GM12892 (cell line): ENCODE measurements around the gene PTX4.
A peak's percentile ranks its signal among the peaks of the same experiment; 100 is the strongest.

Source experiments
- DNase-seq: peaks from one replicate; pipeline ENCODE4 v3.0.0; 2011; ENCODE audit not compliant: insufficient read length
- FAIRE-seq: peaks from 2 replicates; lab custom pipeline; 2011; peaks lifted over from hg19 to GRCh38; lab: Jason Lieb, UNC
- POLR2A ChIP-seq: IDR thresholded peaks from 2 replicates; pipeline ENCODE4 v1.6.1; 2011; ENCODE audit warnings: low read depth, low read length, control low read depth
- POLR2AphosphoS5 ChIP-seq: IDR thresholded peaks from 2 replicates; pipeline ENCODE4 v1.6.1; 2011; ENCODE audit warnings: low read depth, low read length, control low read depth
- TAF1 ChIP-seq: IDR thresholded peaks from 2 replicates; pipeline ENCODE4 v1.6.1; 2011; ENCODE audit warnings: low read depth, mild to moderate bottlenecking, control low read depth, low read length, borderline replicate concordance

Gene PTX4

DNA sequence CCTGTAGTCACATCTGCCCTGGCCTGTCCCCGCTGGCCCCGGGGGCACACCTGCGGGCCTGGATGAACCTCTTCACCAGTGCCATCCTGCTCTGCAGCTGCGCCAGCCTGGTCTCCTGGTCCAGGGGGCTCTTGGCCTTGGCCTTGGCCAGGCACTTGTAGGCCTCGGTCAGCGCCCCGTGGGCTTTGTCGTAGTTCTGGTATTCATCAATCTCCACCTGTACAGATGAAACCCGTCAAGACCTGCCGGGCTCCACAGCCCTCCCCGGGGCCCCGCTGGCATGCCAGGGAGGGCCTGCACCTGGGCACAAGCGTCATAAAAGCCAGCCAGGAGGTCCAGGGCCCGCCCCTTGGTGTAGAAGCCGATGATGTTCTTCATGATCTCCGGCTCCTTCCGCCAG, 31.1 kb upstream of the PTX4 start:
- DNase-seq = no peak
- no peak for FAIRE-seq
- TF ChIP-seq POLR2A = no peak
- TF ChIP-seq POLR2AphosphoS5 = no peak
- TF ChIP-seq TAF1 = no peak

DNA sequence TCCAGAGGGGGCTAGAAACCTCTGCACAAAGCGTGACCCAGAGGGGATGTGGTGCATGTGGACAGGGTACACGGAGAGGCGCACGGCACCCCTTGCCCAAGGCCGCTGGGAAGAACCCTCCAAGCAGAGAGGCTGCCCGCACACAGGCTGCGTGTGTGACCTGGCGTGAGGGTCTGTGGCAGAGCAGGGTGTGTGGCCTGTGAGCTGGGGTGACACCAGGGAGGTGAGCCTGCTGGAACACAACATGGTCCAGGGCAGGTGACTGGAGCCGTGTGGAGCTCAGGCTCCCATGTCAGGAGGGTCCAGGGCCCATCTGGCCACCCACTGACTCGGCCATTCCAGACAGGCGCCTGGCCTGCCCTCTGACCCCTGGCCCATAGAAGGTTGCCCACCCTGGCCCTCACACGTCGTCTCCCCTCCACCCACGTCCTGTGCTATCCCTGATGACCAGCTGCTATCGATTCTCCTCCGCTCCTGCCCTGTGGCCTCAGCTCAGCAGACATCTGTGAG, 29.9 kb upstream of the PTX4 start:
- DNase-seq = no peak
- FAIRE-seq = no peak
- no peak for TF ChIP-seq POLR2A
- TF ChIP-seq POLR2AphosphoS5 = no peak
- TF ChIP-seq TAF1 = no peak

GRCh38 chr16:1514507-1514906, 25.8 kb upstream of the PTX4 start:
- DNase-seq (no peak), FAIRE-seq (no peak)
- TF ChIP-seq POLR2AphosphoS5 (no peak), POLR2A (no peak), TAF1 (no peak)

- no peak for DNase-seq
- no peak for FAIRE-seq
- TF ChIP-seq POLR2AphosphoS5 (no peak), POLR2A (no peak), TAF1 (no peak)
Measured at GRCh38 chr16:1512774-1513173, 24.0 kb upstream of the PTX4 start.

GRCh38 chr16:1511662-1512569, 23.2 kb upstream of the PTX4 start:
- TF ChIP-seq POLR2AphosphoS5 (peak; percentile 58; the same call in 1 of the 2 replicates), POLR2A (no peak), TAF1 (no peak)
- DNase-seq (no peak), FAIRE-seq (no peak)

DNA sequence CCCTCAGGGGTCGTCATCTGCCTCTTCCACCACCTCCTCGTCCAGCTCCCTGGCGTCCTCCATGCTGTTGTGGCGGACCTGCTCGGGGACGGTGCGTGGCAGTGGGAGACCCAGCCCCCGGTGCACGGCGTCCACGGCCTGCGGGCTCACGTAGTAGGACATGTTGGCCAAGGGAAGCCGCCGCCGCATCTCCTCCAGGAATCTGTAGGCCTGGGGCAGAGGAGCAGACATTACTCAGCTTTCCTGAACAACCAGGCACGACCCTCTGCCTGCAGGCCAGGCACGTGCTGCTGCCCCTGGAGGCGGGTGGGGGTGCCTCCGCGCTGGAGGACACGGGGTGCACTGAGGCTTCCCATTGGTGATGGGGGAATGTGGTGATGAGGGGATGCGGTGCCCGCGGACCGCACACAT, 22.2 kb upstream of the PTX4 start:
- DNase-seq (no peak), FAIRE-seq (no peak)
- no peak for TF ChIP-seq POLR2A
- TF ChIP-seq TAF1 = no peak
- no peak for TF ChIP-seq POLR2AphosphoS5

GRCh38 chr16:1510272-1510671, 21.5 kb upstream of the PTX4 start:
- TF ChIP-seq TAF1 (no peak), POLR2AphosphoS5 (no peak; the same call in 1 of the 2 replicates), POLR2A (no peak)
- FAIRE-seq (no peak), DNase-seq (no peak)

DNA sequence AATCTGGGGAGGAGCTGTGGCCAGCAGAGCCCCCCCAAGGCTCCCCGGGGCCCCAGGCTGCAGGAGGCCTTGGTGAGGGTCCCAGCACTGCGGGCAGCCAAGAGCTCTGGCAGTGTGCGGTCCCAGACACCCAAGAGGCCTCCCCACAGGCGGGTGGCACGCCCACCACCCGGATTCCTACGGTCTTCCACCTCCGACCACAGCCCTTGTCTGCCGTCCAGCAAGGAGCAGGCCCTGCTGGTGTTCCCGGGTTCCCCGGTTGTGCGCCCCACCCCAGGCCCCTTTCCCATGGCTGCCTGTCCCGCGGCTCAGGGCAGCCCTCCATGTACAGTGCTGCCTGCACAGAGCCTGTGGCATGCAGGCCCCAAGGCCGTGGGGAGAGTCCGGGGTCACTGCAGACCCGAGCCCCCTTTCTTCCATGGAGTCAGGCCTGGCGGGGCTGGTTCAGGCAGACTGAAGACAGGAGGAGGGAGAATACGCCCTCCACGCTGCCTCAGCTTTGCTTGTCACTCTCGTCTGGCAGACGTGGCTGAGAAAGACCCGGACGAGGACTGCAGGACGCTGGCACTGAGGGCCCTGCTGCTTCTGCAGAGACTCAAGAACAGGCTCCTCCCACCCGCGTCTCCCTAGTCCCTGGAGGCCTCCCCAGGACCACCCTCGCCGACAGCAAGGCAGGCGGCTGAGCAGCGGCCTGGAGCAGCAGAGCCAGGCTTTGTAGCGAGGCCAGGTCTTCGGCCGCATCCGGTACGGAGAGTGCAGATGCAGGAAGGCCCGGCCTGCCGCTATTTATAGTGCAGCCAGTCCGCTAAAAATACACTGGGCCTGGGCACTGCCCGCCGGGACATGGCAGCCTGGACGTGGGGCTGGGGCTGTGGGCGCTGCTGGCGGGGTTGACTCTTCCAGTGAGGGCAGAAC, 20.8 kb upstream of the PTX4 start:
- no peak for FAIRE-seq

GRCh38 chr16:1508494-1509187, 19.9 kb upstream of the PTX4 start:
- FAIRE-seq = no peak
- DNase-seq = no peak
- TF ChIP-seq POLR2AphosphoS5 (no peak), TAF1 (no peak), POLR2A (no peak)

More for the DNA sequence above, 20.8 kb upstream of the PTX4 start:
- TF ChIP-seq POLR2AphosphoS5 (peak; percentile 14; the same call in 1 of the 2 replicates), TAF1 (no peak), POLR2A (no peak)
- DNase-seq = no peak

DNA sequence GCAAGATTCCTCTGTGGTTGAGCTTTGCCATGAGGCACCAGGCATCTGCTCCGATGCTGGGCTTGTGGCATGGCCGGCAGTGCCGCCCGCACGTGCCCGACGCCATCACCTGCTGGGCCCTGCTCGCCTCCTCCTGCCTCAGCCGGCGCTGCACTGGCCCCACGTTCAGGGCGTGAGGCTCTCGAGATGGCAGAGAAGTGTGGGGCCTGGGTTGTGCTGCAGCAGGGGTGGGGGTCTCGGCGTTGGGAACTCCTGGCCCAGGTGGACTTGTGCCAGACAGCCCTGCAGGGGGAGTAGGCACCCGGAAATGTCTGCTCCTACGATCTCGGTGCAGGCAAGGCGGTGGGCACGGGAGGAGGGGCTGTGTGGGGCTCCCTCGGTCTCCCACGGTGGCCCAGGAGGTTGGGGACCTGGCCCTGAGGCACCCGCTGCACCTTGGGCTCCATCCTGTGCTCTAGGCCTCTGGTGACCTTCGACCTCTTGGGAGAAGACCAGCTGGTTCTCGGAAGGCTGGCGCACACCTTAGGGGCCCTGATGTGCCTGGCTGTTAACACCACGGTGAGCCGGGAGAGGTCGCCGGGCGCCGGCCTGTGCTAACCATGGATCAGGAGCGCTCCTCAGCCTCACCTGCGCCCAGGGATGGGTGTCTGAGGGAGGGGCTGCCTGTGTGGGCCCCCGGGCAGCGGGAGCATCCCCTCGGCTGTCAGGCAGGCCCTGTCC, 17.9 kb upstream of the PTX4 start:
- TF ChIP-seq TAF1 (no peak), POLR2A (peak; percentile 20; the same call in 1 of the 2 replicates)
- no peak for DNase-seq
- no peak for FAIRE-seq
